Measurements from ENCODE around the gene RXRA.

Gene RXRA

DNA sequence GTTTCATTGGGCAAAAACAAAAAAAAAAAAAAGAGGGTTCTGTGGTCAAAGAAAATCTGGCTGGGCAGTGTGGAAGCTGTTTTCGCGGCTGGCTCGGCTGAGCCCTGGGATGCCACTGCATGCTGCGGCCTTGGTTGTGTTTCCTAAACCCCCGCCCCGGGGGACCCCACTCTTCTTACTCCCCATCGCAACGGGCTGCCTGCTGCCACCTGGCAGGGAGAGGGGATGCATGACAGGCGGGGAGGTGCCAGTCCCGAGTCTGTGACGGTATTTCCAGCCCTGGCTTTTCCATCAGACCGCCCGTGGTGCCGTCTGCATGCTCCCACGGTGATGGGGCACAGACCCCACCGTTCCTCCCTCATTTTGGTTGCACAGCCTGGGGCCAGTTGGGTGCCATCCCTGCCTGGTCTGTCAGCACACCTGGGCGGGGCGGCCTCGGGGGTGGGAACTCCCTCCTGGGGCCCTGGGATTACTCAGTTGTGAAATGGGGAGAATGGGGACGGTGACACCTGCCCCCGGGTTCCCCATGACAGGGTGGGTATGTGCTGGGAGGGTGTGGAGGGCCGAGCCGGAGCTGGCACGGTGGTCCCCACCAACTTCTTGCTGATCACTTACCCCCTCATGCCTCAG is 101.0 kb downstream of the RXRA start:
- Histone ChIP-seq H3K4me3 (ENCODE audit: low read depth, low read length) (no peak overlapping the region), H3K36me3 (ENCODE audit: control insufficient read depth, insufficient read depth, low read length) (peaks cover 2% of the 10 kb centered on the region), H3K9ac (ENCODE audit: low read depth, low read length) (no peak overlapping the region), H3K9me3 (ENCODE audit: control insufficient read depth, insufficient read depth, low read length) (no peaks in the 10 kb centered on the region), H3K4me1 (ENCODE audit: control insufficient read depth, insufficient read depth, low read length) (no peaks in the 10 kb centered on the region), H3K27me3 (ENCODE audit: control insufficient read depth, insufficient read depth, low read length) (no peaks in the 10 kb centered on the region)

DNA sequence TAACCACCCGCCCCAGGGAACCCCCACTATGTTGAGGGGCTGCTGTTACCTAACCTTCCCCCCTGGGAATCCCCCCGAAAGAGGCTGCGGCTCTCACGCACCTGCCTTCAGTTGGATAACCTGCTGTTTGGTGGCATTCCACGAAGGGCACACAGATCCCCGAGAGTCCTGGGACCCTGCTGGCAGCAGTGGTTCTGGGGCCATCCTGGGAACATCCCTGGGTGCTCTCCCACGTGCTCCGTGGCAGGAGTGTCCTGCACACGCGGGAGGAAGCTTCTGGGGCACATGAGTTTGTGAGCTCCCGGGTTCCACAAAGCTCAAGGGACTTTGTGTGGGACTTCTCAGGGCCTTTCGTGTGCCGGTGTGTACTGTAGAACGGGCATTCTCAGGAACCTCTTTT is 102.3 kb downstream of the RXRA start:
- no peak overlapping the region for H3K4me3 ChIP-seq (ENCODE audit: low read depth, low read length)
- no peaks in the 10 kb centered on the region for H3K27me3 ChIP-seq (ENCODE audit: control insufficient read depth, insufficient read depth, low read length)
- no peaks in the 10 kb centered on the region for H3K9me3 ChIP-seq (ENCODE audit: control insufficient read depth, insufficient read depth, low read length)
- H3K4me1 ChIP-seq (ENCODE audit: control insufficient read depth, insufficient read depth, low read length): no peaks in the 10 kb centered on the region
- no peak overlapping the region for H3K9ac ChIP-seq (ENCODE audit: low read depth, low read length)
- H3K36me3 ChIP-seq (ENCODE audit: control insufficient read depth, insufficient read depth, low read length): peaks cover 2% of the 10 kb centered on the region

DNA sequence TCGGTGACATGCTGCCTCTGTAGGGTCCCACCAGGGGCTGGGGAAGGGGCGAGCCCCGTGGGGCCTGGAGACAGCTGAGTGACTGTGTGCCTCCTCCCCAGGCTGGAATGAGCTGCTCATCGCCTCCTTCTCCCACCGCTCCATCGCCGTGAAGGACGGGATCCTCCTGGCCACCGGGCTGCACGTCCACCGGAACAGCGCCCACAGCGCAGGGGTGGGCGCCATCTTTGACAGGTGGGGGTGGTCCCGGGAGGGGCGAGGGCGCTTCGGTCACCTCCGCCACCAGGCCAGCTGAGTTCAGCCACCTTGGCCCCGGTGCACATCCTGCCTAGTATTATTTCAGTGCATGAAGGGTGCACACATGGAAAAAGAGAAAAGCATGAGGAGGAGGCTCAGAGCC is 102.8 kb downstream of the RXRA start:
- no peaks in the 10 kb centered on the region for H3K4me1 ChIP-seq (ENCODE audit: control insufficient read depth, insufficient read depth, low read length)
- H3K4me3 ChIP-seq (ENCODE audit: low read depth, low read length): no peak overlapping the region
- no peaks in the 10 kb centered on the region for H3K9me3 ChIP-seq (ENCODE audit: control insufficient read depth, insufficient read depth, low read length)
- H3K36me3 ChIP-seq (ENCODE audit: control insufficient read depth, insufficient read depth, low read length): peaks cover 2% of the 10 kb centered on the region
- no peak overlapping the region for H3K9ac ChIP-seq (ENCODE audit: low read depth, low read length)
- H3K27me3 ChIP-seq (ENCODE audit: control insufficient read depth, insufficient read depth, low read length): no peaks in the 10 kb centered on the region

DNA sequence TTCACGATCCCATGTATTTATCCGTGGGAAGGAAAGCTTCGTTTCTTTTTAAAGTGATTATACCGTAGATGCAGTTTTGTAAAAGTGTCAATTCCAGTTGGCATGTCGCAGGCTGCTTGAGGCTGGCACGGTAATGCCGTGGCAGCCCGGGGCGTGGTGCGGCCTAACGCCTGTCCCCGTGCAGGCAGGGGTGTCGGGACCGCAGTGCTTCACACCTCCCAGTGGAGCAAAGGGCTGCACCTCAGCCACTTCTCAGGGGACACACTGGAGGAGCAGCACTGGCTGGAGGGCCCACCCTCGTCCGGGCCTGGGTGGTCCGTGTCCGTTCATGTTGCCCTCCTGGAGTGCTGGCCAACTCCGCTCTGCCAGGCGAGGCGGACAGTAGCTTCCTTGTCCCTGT is 103.2 kb downstream of the RXRA start:
- Histone ChIP-seq H3K4me3 (ENCODE audit: low read depth, low read length) (no peak overlapping the region), H3K27me3 (ENCODE audit: control insufficient read depth, insufficient read depth, low read length) (no peaks in the 10 kb centered on the region), H3K4me1 (ENCODE audit: control insufficient read depth, insufficient read depth, low read length) (no peaks in the 10 kb centered on the region), H3K36me3 (ENCODE audit: control insufficient read depth, insufficient read depth, low read length) (peaks cover 2% of the 10 kb centered on the region), H3K9ac (ENCODE audit: low read depth, low read length) (no peak overlapping the region), H3K9me3 (ENCODE audit: control insufficient read depth, insufficient read depth, low read length) (no peaks in the 10 kb centered on the region)

DNA sequence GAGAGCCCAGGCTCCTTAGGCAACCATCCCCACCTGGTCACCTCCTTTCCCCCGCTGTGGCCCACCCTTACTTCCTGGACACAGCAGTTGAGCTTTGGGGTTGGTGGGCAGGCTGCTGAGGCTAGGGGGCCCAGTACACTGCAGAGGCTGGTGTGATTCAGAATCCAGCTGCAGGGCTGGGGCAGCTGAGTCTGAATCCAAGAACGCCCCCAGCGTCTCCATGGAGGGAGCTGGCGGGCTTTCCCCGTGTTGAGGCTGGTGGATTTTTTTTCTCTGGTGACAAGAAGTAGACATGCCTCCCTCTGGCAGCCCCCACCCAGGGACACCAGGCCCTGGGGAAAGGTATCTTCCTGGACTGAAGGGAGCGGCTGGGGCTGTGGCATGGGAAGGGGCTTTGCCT is 104.8 kb downstream of the RXRA start:
- H3K36me3 ChIP-seq (ENCODE audit: control insufficient read depth, insufficient read depth, low read length): peaks cover 2% of the 10 kb centered on the region
- H3K27me3 ChIP-seq (ENCODE audit: control insufficient read depth, insufficient read depth, low read length): no peaks in the 10 kb centered on the region
- H3K9me3 ChIP-seq (ENCODE audit: control insufficient read depth, insufficient read depth, low read length): no peaks in the 10 kb centered on the region
- H3K9ac ChIP-seq (ENCODE audit: low read depth, low read length): no peak overlapping the region
- no peaks in the 10 kb centered on the region for H3K4me1 ChIP-seq (ENCODE audit: control insufficient read depth, insufficient read depth, low read length)
- no peak overlapping the region for H3K4me3 ChIP-seq (ENCODE audit: low read depth, low read length)

DNA sequence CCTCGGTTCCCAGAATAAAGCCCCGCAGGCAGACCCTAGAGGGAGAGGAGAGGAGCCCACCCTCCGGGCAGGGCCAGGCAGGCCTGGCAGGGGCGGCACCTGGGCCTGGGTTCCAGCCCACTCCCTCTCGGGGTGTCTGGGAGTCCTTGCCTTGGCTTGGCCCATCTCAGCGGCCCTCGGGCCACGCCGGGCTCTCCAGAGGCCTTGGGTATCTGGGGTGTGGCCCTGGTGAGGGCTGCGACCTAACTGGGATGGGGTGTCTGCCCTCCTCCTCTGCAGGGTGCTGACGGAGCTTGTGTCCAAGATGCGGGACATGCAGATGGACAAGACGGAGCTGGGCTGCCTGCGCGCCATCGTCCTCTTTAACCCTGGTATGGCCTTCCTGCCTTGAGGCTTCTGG is 105.4 kb downstream of the RXRA start:
- H3K4me3 ChIP-seq (ENCODE audit: low read depth, low read length): no peak overlapping the region
- peaks cover 6% of the 10 kb centered on the region for H3K36me3 ChIP-seq (ENCODE audit: control insufficient read depth, insufficient read depth, low read length)
- H3K4me1 ChIP-seq (ENCODE audit: control insufficient read depth, insufficient read depth, low read length): no peaks in the 10 kb centered on the region
- H3K27me3 ChIP-seq (ENCODE audit: control insufficient read depth, insufficient read depth, low read length): no peaks in the 10 kb centered on the region
- no peak overlapping the region for H3K9ac ChIP-seq (ENCODE audit: low read depth, low read length)
- H3K9me3 ChIP-seq (ENCODE audit: control insufficient read depth, insufficient read depth, low read length): no peaks in the 10 kb centered on the region

DNA sequence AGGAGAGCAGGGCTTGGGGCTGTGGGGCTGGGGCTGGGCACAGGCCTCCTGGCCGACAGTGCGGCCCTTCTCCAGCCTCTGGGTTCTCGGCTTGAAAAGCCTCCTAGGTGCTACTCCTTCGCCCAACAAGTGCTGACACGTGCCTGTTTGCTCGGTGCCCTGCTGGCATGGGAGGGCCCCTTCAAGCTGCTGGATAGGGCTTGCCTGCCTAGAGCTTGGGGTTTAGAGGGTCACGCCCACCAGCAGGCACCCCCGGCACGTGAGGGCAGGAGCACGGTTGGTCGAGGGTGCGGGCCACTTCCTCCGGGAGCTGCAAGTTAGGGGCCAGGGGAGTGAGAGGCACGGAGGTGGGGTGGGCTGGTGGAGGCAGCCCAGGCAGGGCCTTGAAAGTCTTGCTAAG is 106.2 kb downstream of the RXRA start:
- H3K9me3 ChIP-seq (ENCODE audit: control insufficient read depth, insufficient read depth, low read length): no peaks in the 10 kb centered on the region
- no peak overlapping the region for H3K4me3 ChIP-seq (ENCODE audit: low read depth, low read length)
- H3K36me3 ChIP-seq (ENCODE audit: control insufficient read depth, insufficient read depth, low read length): peaks cover 8% of the 10 kb centered on the region
- no peaks in the 10 kb centered on the region for H3K4me1 ChIP-seq (ENCODE audit: control insufficient read depth, insufficient read depth, low read length)
- no peak overlapping the region for H3K9ac ChIP-seq (ENCODE audit: low read depth, low read length)
- no peaks in the 10 kb centered on the region for H3K27me3 ChIP-seq (ENCODE audit: control insufficient read depth, insufficient read depth, low read length)

DNA sequence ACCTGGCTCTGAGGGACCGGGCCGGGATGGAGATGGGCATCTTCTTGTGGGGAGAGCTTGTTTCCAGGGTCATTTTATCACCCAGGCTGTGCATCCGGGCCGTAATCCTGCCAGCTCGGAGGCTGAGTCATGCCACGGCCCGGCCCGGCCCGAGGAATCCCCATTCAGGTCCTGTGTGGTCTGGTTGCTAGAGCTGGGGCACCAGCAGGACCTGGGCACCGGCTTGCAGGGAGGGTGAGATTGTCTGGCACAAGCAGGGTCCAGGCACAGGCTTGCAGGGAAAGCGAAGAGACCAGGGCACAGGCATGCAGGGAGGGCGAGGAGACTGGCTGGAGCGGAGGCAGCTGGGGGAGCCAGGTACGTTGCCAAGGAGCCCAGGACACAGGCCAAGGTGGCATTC is 106.8 kb downstream of the RXRA start:
- H3K9ac ChIP-seq (ENCODE audit: low read depth, low read length): no peak overlapping the region
- H3K9me3 ChIP-seq (ENCODE audit: control insufficient read depth, insufficient read depth, low read length): no peaks in the 10 kb centered on the region
- H3K4me1 ChIP-seq (ENCODE audit: control insufficient read depth, insufficient read depth, low read length): no peaks in the 10 kb centered on the region
- peaks cover 8% of the 10 kb centered on the region for H3K36me3 ChIP-seq (ENCODE audit: control insufficient read depth, insufficient read depth, low read length)
- no peaks in the 10 kb centered on the region for H3K27me3 ChIP-seq (ENCODE audit: control insufficient read depth, insufficient read depth, low read length)
- no peak overlapping the region for H3K4me3 ChIP-seq (ENCODE audit: low read depth, low read length)

DNA sequence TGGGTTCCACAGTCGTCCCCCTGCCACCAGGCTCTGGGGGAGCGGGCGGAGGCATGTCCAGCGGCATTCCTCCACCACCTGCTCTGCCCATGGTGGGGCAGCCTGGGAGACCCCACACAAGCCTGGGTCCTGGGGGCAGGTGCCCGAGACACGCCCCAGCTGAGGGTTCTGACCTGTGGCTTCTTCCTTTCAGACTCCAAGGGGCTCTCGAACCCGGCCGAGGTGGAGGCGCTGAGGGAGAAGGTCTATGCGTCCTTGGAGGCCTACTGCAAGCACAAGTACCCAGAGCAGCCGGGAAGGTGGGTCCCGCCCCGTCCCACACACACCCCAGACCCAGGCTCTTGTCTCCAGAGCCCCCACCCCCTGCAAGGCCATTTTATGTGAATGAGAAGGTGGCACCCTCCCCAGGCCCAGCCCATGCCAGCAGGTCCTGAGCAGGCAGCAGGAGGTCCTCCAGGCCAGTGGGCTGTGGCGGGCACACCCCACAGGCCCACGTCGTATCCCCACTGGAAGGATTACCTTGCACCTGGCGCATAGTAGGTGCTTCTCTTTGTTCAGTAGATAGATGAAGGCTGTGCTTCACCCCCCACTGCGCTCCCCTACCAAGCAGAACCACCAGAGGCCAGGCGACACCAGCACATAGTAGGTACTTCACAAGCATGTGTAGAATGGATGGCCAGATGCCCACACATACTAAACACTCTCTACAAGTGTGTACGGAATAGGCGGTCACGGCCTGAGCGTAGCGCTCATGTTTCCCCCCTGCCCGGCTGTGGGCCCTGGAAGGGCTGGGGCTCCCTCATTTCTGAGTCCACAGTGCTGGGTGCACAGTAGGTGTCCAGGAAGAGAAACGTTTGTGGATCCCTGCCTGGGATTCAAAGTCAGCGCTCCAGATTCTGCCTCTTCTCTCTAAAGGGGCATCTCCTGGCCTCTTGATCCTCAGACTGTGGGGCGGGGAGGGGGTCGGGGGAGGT is 107.9 kb downstream of the RXRA start:
- peaks cover 6% of the 10 kb centered on the region for H3K36me3 ChIP-seq (ENCODE audit: control insufficient read depth, insufficient read depth, low read length)
- no peak overlapping the region for H3K9ac ChIP-seq (ENCODE audit: low read depth, low read length)
- H3K27me3 ChIP-seq (ENCODE audit: control insufficient read depth, insufficient read depth, low read length): no peaks in the 10 kb centered on the region
- H3K9me3 ChIP-seq (ENCODE audit: control insufficient read depth, insufficient read depth, low read length): no peaks in the 10 kb centered on the region
- H3K4me1 ChIP-seq (ENCODE audit: control insufficient read depth, insufficient read depth, low read length): no peaks in the 10 kb centered on the region
- H3K4me3 ChIP-seq (ENCODE audit: low read depth, low read length): no peak overlapping the region

DNA sequence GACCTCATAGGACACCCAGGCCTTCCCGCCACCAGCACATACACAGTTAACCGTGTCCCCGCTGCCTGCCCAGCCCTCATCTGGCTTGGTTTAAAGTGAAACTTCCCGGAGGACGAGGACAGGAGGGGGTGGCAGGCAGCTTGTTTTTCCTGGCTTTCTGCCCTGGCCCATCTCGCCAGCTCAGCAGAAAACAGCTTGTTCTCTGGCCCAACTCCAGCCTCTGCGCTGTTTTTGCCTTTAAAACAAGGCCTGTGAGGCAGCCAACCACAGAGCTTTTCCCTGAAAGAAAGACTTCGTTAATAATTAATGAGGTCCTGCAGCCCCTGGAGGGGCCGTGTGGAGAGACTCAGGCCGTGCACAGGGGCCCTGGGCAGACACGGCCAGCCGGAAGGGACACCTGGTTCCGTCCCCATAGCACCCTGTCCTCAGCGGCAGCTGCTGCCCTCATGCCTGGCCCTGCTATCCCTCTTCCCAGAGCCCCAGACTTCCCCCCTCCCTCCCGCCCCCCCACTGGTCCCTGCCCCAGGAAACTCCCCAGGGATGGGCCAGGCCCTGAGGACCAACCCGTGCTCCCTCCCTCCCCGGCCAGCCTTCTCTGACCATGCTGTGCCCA is 108.7 kb downstream of the RXRA start:
- no peak overlapping the region for H3K4me3 ChIP-seq (ENCODE audit: low read depth, low read length)
- peaks cover 6% of the 10 kb centered on the region for H3K36me3 ChIP-seq (ENCODE audit: control insufficient read depth, insufficient read depth, low read length)
- no peaks in the 10 kb centered on the region for H3K4me1 ChIP-seq (ENCODE audit: control insufficient read depth, insufficient read depth, low read length)
- no peaks in the 10 kb centered on the region for H3K27me3 ChIP-seq (ENCODE audit: control insufficient read depth, insufficient read depth, low read length)
- H3K9ac ChIP-seq (ENCODE audit: low read depth, low read length): no peak overlapping the region
- H3K9me3 ChIP-seq (ENCODE audit: control insufficient read depth, insufficient read depth, low read length): no peaks in the 10 kb centered on the region

DNA sequence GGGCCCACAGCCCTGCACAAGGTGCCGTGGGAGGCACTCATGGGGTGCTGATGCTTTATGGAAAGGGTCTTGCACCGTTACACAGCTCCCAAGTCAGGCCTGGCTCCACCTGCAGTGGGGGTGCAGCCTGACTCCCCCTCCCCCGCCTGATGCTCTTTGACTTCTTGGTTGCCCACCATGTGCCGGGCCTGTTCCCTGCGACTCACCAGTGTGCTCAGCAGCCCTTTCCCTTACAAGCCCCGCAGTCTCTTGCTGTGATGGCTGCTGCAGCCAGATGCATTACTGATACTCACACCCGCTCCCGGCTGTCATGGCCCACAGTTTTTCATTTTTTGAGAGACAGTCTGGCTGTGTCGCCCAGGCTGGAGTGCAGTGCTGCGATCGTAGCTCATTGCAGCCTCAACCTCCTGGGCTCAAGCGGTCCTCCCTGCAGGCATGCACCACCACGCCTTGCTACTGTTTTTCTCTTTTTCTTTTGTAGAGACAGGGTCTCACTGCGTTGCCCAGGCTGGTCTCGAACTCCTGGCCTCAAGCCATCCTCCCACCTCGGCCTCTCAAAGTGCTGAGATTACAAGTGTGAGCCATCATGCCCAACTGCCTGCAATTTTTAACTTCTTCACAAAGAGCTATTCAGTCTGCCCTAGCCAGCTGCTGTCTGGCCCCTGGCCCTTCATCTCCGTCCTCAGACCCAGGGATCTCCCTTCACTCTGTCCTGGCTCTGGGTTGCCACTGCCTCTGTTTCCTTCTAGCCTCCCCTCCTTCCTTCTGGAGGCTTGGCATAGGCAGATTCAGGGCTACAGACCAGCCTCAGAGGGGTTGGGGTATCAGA is 109.5 kb downstream of the RXRA start:
- Histone ChIP-seq H3K4me1 (ENCODE audit: control insufficient read depth, insufficient read depth, low read length) (no peaks in the 10 kb centered on the region), H3K9me3 (ENCODE audit: control insufficient read depth, insufficient read depth, low read length) (no peaks in the 10 kb centered on the region), H3K9ac (ENCODE audit: low read depth, low read length) (no peak overlapping the region), H3K36me3 (ENCODE audit: control insufficient read depth, insufficient read depth, low read length) (peaks cover 6% of the 10 kb centered on the region), H3K4me3 (ENCODE audit: low read depth, low read length) (no peak overlapping the region), H3K27me3 (ENCODE audit: control insufficient read depth, insufficient read depth, low read length) (no peaks in the 10 kb centered on the region)

All from iPS-15b (cell line).